ENCODE measurements around the gene HOXB7. TPM values are rescaled to one million over a fixed set of nuclear protein-coding genes. Genes with fewer than 3 reads are reported as not detected.

HOXB7 gene
- total and polyA plus RNA-seq, 9 donors: 0.23 to 6.9 (median 1.3) TPM

DNA sequence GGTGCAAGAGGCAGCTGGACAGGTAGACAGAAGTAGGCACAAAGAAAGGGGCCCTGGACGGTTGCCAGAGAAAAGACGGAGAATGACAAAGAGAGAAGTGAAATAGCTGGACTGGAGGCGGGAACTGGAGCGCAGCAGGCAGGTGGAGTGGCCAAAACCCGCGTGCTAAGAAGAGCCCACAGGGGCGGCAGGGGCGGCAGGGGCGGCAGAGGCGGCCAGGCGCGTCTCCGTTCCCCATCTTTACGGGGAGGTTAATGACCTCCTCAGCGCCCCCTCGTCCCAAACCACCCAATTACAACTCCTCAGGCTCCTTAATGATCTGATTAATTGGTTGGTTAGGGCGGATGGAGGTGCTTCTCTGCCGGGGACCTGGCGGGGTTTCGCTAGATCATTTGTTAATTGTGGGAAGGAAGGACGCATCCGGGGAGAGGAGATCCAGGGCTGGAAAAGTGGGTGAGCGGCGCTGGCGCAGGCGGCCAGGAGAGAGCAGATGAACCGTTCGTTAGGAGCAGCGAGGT lies 30.8 kb upstream of the HOXB7 start:
- intact Hi-C loops (cut with DNase I): no loop called here
- H3K4me1 ChIP-seq (ENCODE audit: insufficient read depth): no peaks in the 10 kb centered on the region
- H3K27ac ChIP-seq: no peak overlapping the region
- no peak overlapping the region for H3K4me3 ChIP-seq
- no peak for DNase-seq
- no peaks in the 10 kb centered on the region for H3K9me3 ChIP-seq
- no peaks in the 10 kb centered on the region for H3K36me3 ChIP-seq
- H3K27me3 ChIP-seq: no peaks in the 10 kb centered on the region
- TF ChIP-seq EP300 (IDR thresholded peaks at IDR 0.05): no peak
- TF ChIP-seq, protein P1, sequence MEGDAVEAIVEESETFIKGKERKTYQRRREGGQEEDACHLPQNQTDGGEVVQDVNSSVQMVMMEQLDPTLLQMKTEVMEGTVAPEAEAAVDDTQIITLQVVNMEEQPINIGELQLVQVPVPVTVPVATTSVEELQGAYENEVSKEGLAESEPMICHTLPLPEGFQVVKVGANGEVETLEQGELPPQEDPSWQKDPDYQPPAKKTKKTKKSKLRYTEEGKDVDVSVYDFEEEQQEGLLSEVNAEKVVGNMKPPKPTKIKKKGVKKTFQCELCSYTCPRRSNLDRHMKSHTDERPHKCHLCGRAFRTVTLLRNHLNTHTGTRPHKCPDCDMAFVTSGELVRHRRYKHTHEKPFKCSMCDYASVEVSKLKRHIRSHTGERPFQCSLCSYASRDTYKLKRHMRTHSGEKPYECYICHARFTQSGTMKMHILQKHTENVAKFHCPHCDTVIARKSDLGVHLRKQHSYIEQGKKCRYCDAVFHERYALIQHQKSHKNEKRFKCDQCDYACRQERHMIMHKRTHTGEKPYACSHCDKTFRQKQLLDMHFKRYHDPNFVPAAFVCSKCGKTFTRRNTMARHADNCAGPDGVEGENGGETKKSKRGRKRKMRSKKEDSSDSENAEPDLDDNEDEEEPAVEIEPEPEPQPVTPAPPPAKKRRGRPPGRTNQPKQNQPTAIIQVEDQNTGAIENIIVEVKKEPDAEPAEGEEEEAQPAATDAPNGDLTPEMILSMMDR (IDR thresholded peaks at IDR 0.05): no peak
- no peak for TF ChIP-seq POLR2A (IDR thresholded peaks at IDR 0.05)
- WGBS, 3 donors: 1 to 8% (median 4%) methylated on average over 29 of the region's 29 CpGs

DNA sequence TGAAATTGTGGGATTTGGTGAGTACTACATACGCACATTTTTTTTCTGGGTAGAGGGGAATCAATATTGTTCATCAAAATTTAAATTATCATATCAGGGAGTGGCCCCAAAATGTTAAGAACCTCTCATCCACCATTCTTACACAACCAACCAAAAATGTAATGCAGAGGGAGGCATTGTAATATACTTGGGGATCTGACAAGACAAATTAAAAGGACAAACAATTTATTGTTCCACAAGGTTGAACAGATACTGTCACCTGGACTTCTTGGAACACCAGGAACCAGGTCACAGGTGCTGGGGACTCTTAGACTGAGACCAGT lies 30.0 kb upstream of the HOXB7 start:
- Histone ChIP-seq H3K27ac (no peak overlapping the region), H3K36me3 (no peaks in the 10 kb centered on the region), H3K27me3 (no peaks in the 10 kb centered on the region), H3K9me3 (no peaks in the 10 kb centered on the region), H3K4me3 (no peak overlapping the region), H3K4me1 (ENCODE audit: insufficient read depth) (no peaks in the 10 kb centered on the region)
- TF ChIP-seq EP300 (IDR thresholded peaks at IDR 0.05) (no peak), POLR2A (IDR thresholded peaks at IDR 0.05) (no peak)
- TF ChIP-seq, protein P1 (IDR thresholded peaks at IDR 0.05): no peak
- intact Hi-C loops (cut with DNase I): no loop called here
- no peak for DNase-seq
- 44 to 60% (median 48%) methylated on average over 1 of the region's 1 CpG for WGBS, 3 donors

DNA sequence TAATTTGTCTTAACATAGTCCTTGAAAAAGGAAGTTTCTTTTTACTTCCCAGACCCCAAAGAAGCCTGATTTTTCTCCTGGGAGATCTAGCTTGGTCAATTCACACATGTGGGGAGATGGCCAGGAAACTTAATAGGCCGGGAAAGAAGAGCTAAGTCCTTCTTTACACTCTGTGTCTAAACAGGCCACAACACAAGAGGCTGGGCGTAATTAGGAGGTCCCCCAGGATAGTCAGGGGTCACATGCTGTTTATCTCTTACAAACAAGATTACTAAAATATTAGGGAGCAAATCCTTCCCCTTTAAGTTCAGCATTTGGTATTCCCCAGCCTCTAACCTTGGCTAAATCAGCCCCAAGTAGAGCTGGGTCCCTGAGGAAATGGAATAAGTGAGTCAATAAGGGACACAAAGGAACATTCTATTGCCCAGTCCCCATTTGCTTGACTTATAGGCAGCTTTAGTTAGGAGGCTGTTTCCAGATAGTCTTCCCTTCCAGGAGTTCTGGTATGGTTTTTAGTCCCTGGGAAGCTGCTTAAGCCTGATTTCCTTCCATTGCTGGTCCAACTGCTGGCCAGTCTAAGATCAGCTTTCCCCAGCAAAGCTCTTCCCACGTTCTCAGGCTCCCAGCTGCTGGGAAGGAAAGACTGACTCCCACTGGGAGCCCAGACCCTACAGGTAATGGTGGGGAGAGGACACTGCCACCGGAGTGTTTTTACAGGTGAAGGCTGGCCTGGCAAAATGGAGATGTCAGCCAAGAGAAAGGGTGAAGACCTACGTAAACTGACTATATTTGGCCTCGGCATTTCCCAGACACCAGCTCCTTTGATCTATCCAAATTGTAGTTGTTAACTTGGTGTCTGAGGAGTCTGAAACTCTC lies 29.4 kb upstream of the HOXB7 start:
- intact Hi-C loops (cut with DNase I): no loop called here
- TF ChIP-seq, protein P1 (IDR thresholded peaks at IDR 0.05): no peak
- TF ChIP-seq POLR2A (IDR thresholded peaks at IDR 0.05) (no peak), EP300 (IDR thresholded peaks at IDR 0.05) (no peak)
- Histone ChIP-seq H3K27me3 (no peaks in the 10 kb centered on the region), H3K27ac (no peak overlapping the region), H3K4me1 (ENCODE audit: insufficient read depth) (no peaks in the 10 kb centered on the region), H3K9me3 (no peaks in the 10 kb centered on the region), H3K4me3 (no peak overlapping the region), H3K36me3 (no peaks in the 10 kb centered on the region)
- WGBS, 3 donors: 28 to 52% (median 32%) methylated on average over 6 of the region's 6 CpGs
- no peak for DNase-seq

DNA sequence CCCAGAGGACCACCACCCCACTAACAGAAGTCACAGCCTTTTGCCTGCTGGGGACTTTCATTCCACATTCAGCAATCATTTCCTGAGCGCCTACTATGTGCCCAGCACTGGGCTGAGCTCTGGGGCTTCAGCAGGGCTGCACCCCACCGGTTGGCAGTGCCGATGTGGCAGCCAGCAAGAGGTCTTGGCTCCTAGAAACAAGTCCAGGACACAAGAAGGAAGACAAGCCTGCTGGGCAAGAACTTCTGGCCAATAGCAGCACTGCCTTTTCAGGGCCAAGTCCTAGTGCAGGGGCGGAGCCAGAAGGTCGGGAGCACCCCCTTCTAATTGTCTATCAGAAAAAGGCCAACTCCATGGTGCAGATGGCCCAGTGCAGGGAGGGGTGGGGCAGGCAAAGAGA lies 28.3 kb upstream of the HOXB7 start:
- intact Hi-C loops (cut with DNase I): no loop called here
- Histone ChIP-seq H3K27ac (no peak overlapping the region), H3K9me3 (no peaks in the 10 kb centered on the region), H3K36me3 (no peaks in the 10 kb centered on the region), H3K4me3 (no peak overlapping the region), H3K27me3 (no peaks in the 10 kb centered on the region), H3K4me1 (ENCODE audit: insufficient read depth) (no peaks in the 10 kb centered on the region)
- no peak for DNase-seq
- TF ChIP-seq POLR2A (IDR thresholded peaks at IDR 0.05) (no peak), EP300 (IDR thresholded peaks at IDR 0.05) (no peak)
- TF ChIP-seq, protein P1 (IDR thresholded peaks at IDR 0.05): no peak
- 14 to 31% (median 18%) methylated on average over 5 of the region's 5 CpGs for WGBS, 3 donors
